GM19238 (cell line): ENCODE results near the gene PRKCE.

Experiments used
- DNase-seq: peaks from one replicate; pipeline ENCODE4 v3.0.0; 2011; ENCODE audit warnings: low spot score; ENCODE audit not compliant: insufficient read length

The PRKCE gene

DNA sequence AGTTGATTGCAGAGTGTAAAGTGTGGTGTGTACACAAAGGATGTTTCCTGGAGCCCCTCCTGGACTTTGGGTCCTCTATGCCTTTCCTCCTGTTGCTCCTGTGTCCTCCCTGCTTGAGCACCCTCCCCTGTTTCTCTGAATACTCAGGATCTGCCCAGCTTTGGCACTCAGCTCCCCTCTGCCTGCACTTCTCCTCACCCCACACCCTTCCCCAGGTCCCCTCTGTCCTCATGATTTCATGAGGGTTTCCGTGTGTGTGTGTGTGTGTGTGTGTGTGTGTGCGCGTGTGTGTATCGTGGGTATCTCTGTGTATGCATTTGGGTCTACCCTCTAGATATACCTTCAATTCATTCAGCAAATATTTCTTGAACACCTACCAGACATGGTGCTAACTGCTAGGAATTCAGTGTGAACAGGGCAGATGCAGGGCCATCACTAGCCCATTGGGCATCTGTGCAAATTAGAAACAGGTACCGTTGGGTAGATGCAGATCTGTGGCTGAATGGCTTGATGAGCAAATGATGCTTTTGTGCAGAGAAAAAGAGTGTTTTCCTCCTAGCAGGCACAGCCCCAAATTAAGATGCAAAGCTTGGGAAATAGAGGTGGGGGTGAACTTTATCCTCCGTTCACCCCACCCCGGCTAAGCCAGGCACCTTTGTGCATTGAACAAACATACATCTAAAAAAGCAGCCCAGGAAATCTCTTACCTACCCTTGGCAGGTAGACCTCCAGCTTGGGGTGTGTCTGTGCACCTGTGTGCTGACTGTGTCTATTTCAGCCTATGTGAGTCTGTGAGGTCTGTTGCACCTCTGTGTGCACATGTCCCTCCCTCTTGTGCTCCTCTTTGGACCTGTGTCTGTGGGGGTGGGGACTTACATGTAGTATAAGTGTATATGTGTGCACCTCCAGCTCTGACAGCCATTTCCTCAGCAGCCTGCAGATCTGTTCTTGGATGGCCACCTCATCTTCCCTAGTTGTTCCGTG, 585.7 kb downstream of the PRKCE start:
- DNase-seq = no peak
